C4-2B (cell line): Measurements from ENCODE around the gene CNTF.

Experiments
- H3K27ac ChIP-seq: fragments of 450-650 bp; 2 replicates; pipeline ENCODE4 v1.5.1; 2017
- ZFX ChIP-seq: fragments of 450-650 bp; IDR thresholded peaks from 2 replicates; pipeline ENCODE4 v1.6.1; 2017
- TF ChIP-seq, protein P1 (sequence below): fragments of 450-650 bp; conservative IDR thresholded peaks from 2 replicates; pipeline ENCODE4 v1.5.1; 2017; ENCODE audit warnings: mild to moderate bottlenecking

Gene CNTF

DNA sequence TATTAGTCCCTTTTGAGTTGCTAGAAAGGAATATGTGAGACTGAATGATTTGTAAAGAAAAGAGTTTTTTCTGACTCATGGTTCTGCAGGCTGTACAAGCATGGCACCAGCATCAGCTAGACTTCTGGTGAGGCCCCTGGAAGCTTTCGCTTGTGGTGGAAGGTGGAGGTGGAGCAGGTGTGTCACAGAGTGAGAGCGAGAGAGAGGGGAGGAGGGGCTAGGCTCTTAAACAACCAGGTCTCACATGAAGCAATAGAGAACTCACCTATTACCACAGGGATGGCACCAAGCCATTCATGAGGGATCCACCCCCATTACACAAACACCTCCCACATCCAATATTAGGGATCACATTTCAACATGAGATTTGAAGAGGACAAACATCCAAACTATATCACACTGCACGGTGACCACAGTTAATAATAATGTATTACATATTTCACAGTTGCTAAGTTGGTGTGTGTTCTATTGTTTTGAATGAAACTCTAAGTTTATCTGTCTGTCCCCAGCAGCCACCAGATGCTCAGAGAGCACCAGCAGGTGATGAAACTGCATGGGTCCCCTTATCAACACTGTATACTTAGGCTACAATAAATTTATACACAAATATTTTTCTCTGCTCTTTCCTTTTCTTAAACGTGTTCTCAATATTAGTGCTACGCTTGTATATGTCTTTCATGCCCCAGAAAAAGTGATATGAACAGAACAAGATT, 29.5 kb upstream of the CNTF start:
- H3K27ac ChIP-seq: no peak overlapping the region
- TF ChIP-seq, protein P1, sequence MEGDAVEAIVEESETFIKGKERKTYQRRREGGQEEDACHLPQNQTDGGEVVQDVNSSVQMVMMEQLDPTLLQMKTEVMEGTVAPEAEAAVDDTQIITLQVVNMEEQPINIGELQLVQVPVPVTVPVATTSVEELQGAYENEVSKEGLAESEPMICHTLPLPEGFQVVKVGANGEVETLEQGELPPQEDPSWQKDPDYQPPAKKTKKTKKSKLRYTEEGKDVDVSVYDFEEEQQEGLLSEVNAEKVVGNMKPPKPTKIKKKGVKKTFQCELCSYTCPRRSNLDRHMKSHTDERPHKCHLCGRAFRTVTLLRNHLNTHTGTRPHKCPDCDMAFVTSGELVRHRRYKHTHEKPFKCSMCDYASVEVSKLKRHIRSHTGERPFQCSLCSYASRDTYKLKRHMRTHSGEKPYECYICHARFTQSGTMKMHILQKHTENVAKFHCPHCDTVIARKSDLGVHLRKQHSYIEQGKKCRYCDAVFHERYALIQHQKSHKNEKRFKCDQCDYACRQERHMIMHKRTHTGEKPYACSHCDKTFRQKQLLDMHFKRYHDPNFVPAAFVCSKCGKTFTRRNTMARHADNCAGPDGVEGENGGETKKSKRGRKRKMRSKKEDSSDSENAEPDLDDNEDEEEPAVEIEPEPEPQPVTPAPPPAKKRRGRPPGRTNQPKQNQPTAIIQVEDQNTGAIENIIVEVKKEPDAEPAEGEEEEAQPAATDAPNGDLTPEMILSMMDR: no peak
- no peak for TF ChIP-seq ZFX

DNA sequence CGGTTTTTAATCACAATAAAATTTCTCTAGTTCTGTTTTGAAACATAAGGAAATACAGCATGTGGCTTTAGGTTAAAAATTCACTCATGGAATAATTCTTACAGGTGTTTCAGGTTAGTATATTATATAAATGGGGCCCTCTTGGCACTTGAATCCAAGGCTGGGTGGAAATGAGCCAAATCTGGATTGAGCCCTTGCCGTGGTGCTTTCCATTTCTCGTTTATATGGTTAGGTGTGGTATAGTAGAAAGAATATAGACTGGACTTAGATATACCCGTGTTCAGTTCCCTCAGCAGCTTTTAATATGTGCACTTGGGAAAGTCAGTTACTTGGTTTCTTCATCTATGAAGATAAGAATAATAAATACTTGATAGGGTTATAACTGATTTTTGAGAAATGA, 27.6 kb upstream of the CNTF start:
- TF ChIP-seq, protein P1: no peak
- no peak for TF ChIP-seq ZFX
- no peak overlapping the region for H3K27ac ChIP-seq

DNA sequence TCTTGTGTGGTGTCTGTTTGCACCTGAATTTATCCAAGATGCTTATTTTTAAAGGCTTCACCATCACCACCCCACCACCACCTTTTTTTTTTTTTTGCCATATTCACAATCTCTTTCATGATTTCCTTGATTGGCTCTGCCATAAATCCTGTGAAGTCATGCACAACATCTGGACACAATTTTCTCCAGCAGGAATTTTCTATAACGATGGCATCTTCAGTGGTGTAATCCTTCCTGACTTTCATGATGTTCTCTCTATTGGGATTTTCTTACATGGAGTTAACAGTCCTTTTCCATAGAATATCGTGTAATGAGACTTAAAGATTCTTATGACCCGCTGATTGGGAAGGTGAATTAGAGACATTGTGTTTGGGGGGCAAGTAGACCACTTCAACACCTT, 25.8 kb upstream of the CNTF start:
- TF ChIP-seq, protein P1: no peak
- H3K27ac ChIP-seq: no peak overlapping the region

DNA sequence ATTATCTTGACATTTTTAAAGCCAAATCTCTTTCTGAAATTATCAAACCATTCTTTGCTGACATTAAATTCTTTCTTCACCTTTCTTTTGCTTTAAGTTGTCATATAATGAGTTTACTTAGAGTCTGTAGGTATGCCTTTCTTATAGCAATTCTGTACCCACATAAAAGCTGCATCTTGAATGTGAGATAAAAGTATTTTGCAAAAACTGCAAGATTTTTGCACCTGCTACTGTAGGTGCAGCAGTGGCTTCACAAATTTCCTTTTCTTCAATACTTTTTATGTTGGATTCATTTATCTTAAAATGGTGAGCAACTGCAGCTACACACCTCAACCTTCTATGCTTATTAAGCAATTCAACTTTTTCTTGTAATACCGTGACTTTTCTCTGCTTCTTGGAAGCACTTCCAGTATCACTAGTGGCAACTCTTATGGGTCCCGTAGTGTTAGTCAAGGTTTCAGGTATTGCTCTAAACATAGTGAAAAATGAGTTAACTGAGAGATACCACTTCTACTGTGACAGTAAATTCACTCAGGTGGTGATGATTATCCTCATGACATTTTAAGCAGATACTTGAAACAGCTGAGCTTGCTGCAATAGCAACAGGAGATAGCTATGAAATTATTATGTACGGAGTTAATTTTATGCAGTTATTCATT, 24.9 kb upstream of the CNTF start:
- TF ChIP-seq, protein P1: no peak
- no peak for TF ChIP-seq ZFX
- no peak overlapping the region for H3K27ac ChIP-seq

GRCh38 chr11:58600510-58600909, 22.0 kb upstream of the CNTF start:
- H3K27ac ChIP-seq: no peak overlapping the region
- TF ChIP-seq ZFX: no peak
- TF ChIP-seq, protein P1: no peak

DNA sequence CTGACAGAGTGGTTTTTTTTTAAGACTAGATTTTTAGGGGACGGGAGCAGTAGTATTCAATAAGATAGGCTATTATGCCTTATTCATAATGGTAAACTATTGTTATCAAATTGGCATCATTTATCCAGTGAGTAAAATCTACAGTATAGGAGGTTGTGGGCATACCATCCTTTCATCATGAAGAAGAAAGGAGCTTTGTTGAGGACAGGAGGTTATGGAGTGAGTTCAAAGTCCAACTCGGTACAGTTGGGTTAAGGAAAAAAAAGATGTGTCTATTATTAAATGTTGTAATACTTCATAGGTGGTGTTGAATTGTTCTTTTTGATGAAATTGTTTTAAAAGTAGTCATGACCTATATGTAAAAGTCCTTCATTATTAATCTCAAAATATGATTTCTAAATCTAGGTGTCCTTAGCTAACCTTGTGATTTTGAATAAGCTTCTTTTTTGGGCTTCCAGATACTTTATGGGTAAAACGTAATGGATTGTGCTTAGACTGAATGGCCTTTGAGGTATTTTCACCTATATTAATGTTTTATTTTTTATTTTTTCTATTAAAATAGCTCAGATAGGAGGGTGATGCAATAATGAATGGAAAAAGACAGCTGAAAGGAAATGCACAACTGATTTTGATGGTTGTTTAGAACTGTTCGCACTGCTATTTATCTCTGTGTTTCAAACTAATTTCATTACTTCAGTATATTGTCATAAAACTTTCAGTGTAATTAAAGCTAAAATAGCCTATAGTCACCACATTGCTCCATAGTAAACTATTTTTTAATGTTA, 15.3 kb upstream of the CNTF start:
- TF ChIP-seq, protein P1: no peak
- TF ChIP-seq ZFX: no peak
- H3K27ac ChIP-seq: no peak overlapping the region

DNA sequence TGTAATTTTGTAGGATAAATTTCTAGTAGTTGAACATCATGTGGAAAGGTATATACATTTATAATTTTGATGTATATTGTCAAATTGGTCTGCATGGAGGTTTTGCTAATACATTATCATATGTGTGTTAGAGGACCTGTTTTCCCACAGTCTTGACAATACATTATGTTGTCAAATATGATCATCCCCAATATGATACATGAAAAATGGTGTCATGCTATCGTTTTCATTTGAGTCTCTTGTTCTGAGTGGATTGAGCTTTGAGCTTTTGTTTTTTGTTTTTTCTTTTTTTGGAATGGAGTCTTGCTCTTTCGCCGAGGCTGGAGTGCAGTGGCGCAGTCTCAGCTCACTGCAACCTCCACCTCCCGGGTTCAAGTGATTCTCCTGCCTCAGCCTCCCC, 14.1 kb upstream of the CNTF start:
- H3K27ac ChIP-seq: no peak overlapping the region
- TF ChIP-seq, protein P1: no peak
- no peak for TF ChIP-seq ZFX
